DOHH2 (cell line): ENCODE data around the gene SPTLC2.

ENCODE experiments used
- H3F3A ChIP-seq: fragments of 200-600 bp; sonication (generic), shearing (Covaris generic); 2 replicates; pipeline ENCODE4 v1.6.0; 2016; ENCODE audit warnings: antibody characterized with exemption, mild to moderate bottlenecking; ENCODE audit not compliant: control insufficient read depth, insufficient read depth
- H3K27ac ChIP-seq: fragments of 200-600 bp; sonication (generic); 2 replicates; pipeline ENCODE4 v1.5.1; 2014; ENCODE audit warnings: low read depth, mild to moderate bottlenecking, low read length, moderate library complexity
- H3K27me3 ChIP-seq: fragments of 200-600 bp; sonication (generic); 2 replicates; pipeline ENCODE4 v1.6.1; 2014; ENCODE audit warnings: mild to moderate bottlenecking, low read length, mixed read lengths; ENCODE audit not compliant: control insufficient read depth
- H3K36me3 ChIP-seq: fragments of 200-600 bp; sonication (generic); 2 replicates; pipeline ENCODE4 v1.6.1; 2014; ENCODE audit warnings: mild to moderate bottlenecking, low read length, moderate library complexity, mixed read lengths; ENCODE audit not compliant: control insufficient read depth
- H3K4me1 ChIP-seq: fragments of 200-600 bp; sonication (generic); 2 replicates; pipeline ENCODE4 v1.6.1; 2014; ENCODE audit warnings: mild to moderate bottlenecking, low read length, mixed read lengths; ENCODE audit not compliant: control insufficient read depth
- H3K4me2 ChIP-seq: fragments of 200-600 bp; sonication (generic); 2 replicates; pipeline ENCODE4 v1.6.0; 2014; ENCODE audit warnings: mild to moderate bottlenecking, low read length, moderate library complexity
- H3K4me3 ChIP-seq: fragments of 200-600 bp; sonication (generic); 2 replicates; pipeline ENCODE4 v1.5.1; 2014; ENCODE audit warnings: mild to moderate bottlenecking, low read length, mixed read lengths
- H3K79me2 ChIP-seq: fragments of 200-600 bp; sonication (generic); 2 replicates; pipeline ENCODE4 v1.6.1; 2014; ENCODE audit warnings: mild to moderate bottlenecking, low read length, mixed read lengths; ENCODE audit not compliant: control insufficient read depth
- H3K9me2 ChIP-seq: fragments of 200-600 bp; sonication (generic); replicated peaks from 2 replicates; pipeline ENCODE4 v1.6.1; 2014; ENCODE audit warnings: mild to moderate bottlenecking, low read length, mixed read lengths; ENCODE audit not compliant: control insufficient read depth
- H3K9me3 ChIP-seq: fragments of 200-600 bp; sonication (generic); 2 replicates; pipeline ENCODE4 v1.6.1; 2014; ENCODE audit warnings: antibody characterized with exemption, low read length, mixed read lengths; ENCODE audit not compliant: control insufficient read depth, insufficient read depth
- H4K20me1 ChIP-seq: fragments of 200-600 bp; sonication (generic); 2 replicates; pipeline ENCODE4 v1.6.0; 2014; ENCODE audit warnings: low read depth, mild to moderate bottlenecking, antibody characterized with exemption, low read length, moderate library complexity; ENCODE audit not compliant: control insufficient read depth, insufficient read depth
- EZH2phosphoT487 ChIP-seq: fragments of 200-600 bp; sonication (generic); IDR thresholded peaks from 2 replicates; pipeline ENCODE4 v1.6.1; 2017; ENCODE audit warnings: borderline replicate concordance, mild to moderate bottlenecking, antibody characterized with exemption, low read length, moderate library complexity, mixed read lengths
- TF ChIP-seq, protein P1 (sequence below): fragments of 200-600 bp; sonication (generic); IDR thresholded peaks from one replicate; pipeline ENCODE4 v1.5.1; 2014; ENCODE audit warnings: antibody characterized with exemption, mild to moderate bottlenecking, low read depth, low read length; ENCODE audit not compliant: poor library complexity, severe bottlenecking

The SPTLC2 gene

DNA sequence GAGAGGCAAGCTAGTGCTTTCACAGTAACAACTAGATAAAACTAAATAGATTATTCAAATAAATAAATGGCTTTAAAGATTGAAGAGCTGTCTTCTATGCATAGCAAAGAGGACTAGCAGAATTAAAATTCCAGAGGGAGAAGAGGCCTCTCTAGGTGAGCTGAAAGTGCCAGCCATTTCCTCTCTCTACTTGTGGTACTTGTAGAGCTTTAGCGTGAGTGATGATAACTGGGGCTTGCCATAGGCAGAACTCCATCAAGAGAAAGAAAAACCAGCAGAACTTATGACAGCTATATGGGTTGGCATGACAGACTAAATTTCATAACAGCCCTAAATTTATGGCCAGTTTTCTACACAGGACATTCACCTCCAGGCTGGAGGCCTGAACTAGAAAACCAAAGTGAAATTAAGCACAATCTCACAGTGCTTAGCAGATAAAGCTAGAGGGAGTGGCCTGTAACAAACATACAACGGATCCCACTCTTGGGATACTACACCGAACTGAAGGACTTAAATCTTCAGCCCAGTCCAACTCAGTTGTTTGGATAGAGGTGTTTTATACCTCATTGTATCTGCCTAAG is 11.0 kb downstream of the SPTLC2 start:
- H3K4me1 ChIP-seq, result peaks cover 31% of the 10 kb centered on the region
- H4K20me1 ChIP-seq, result peaks cover 8% of the 10 kb centered on the region; the same call in 1 of the 2 replicates
- peaks cover 97% of the 10 kb centered on the region for H3K79me2 ChIP-seq
- no peaks in the 10 kb centered on the region for H3K9me3 ChIP-seq
- H3K27me3 ChIP-seq, result no peaks in the 10 kb centered on the region
- H3K27ac ChIP-seq, result no peak overlapping the region
- H3K9me2 ChIP-seq, result no peaks in the 10 kb centered on the region
- no peak overlapping the region for H3K4me2 ChIP-seq
- no peak for TF ChIP-seq EZH2phosphoT487
- TF ChIP-seq, protein P1, sequence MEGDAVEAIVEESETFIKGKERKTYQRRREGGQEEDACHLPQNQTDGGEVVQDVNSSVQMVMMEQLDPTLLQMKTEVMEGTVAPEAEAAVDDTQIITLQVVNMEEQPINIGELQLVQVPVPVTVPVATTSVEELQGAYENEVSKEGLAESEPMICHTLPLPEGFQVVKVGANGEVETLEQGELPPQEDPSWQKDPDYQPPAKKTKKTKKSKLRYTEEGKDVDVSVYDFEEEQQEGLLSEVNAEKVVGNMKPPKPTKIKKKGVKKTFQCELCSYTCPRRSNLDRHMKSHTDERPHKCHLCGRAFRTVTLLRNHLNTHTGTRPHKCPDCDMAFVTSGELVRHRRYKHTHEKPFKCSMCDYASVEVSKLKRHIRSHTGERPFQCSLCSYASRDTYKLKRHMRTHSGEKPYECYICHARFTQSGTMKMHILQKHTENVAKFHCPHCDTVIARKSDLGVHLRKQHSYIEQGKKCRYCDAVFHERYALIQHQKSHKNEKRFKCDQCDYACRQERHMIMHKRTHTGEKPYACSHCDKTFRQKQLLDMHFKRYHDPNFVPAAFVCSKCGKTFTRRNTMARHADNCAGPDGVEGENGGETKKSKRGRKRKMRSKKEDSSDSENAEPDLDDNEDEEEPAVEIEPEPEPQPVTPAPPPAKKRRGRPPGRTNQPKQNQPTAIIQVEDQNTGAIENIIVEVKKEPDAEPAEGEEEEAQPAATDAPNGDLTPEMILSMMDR, result no peak
- no peak overlapping the region for H3K4me3 ChIP-seq
- no peaks in the 10 kb centered on the region for H3F3A ChIP-seq
- peaks cover 3% of the 10 kb centered on the region for H3K36me3 ChIP-seq

DNA sequence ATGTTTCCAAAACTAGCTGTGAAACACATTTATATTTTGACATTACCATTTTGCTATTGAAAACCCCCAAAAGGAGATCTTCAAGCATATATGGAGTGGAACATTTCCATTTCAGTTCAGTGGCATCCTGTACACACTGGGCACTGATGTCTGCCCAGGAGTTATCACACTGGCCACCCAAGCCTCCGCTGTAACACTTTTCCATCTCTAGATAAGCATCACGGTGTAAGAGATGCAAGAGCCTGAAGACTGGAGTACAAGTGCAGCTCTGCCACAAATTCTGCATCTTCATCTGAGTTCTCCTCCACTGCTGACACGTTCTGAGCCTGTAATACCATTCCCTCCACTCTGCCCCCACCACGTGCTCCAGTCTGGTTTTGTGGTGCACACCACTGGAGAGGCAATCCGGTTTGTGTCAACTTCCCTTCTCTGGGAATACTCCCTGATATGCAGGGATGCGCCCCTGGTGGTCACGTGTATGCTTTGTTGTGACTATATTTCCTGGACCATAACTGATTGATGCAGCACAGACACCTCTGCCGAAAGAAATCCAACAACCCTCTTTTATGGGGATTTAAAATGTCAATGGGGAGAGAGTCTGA is 12.7 kb downstream of the SPTLC2 start:
- Histone ChIP-seq H3K27ac (no peak overlapping the region), H3K79me2 (peaks cover 97% of the 10 kb centered on the region), H3K4me1 (peaks cover 48% of the 10 kb centered on the region), H3K4me3 (no peak overlapping the region), H3K9me3 (no peaks in the 10 kb centered on the region), H4K20me1 (peaks cover 8% of the 10 kb centered on the region; the same call in 1 of the 2 replicates), H3K4me2 (no peak overlapping the region), H3K9me2 (no peaks in the 10 kb centered on the region), H3F3A (0 out of 2 replicates have a peak, but pooled peaks cover 2% of the 10 kb centered on the region), H3K36me3 (peaks cover 3% of the 10 kb centered on the region), H3K27me3 (no peaks in the 10 kb centered on the region)
- TF ChIP-seq EZH2phosphoT487, result no peak
- TF ChIP-seq, protein P1, result peak; percentile 63

DNA sequence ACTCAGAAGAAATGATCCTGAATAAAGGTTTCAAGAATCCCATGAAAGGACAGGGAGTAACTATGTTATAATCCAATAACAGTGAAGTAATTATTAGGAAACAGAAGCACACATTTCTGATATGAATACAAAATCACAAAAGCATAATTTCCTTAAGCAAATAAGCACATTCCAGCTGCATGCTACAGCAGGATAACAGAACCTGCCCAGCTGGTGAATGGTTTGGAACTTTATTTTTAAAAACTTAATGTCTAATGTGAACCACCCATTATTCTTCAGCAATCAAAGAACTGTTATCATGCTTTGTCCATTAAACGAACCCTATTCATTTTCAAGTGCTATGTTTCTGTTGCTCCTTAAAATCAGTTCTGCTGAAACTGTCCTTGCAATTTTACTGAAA is 13.4 kb downstream of the SPTLC2 start:
- H3K36me3 ChIP-seq, result peaks cover 3% of the 10 kb centered on the region
- H3K4me3 ChIP-seq, result no peak overlapping the region
- H3K27me3 ChIP-seq, result no peaks in the 10 kb centered on the region
- TF ChIP-seq EZH2phosphoT487, result no peak
- TF ChIP-seq, protein P1, result no peak
- no peaks in the 10 kb centered on the region for H3K9me2 ChIP-seq
- H3F3A ChIP-seq, result 0 out of 2 replicates have a peak, but pooled peaks cover 2% of the 10 kb centered on the region
- H3K4me1 ChIP-seq, result peaks cover 53% of the 10 kb centered on the region
- H3K27ac ChIP-seq, result no peak overlapping the region
- no peaks in the 10 kb centered on the region for H3K9me3 ChIP-seq
- H3K4me2 ChIP-seq, result no peak overlapping the region
- peaks cover 7% of the 10 kb centered on the region; the same call in 1 of the 2 replicates for H4K20me1 ChIP-seq
- peaks cover 98% of the 10 kb centered on the region for H3K79me2 ChIP-seq
